ENCODE measurements around the gene TRIM43B.
"Not testable (repeated sequence)": the region's sequence is repeated elsewhere in the genome, so short reads cannot be mapped to it uniquely, and the experiment has no call there.

Gene TRIM43B

GRCh38 chr2:95484654-95485053 is at the start of gene TRIM43B:
TSS of gene TRIM43B (minus strand) at chr2:95484754. CDS start at chr2:95482714, 2,040 bp downstream.
- DNase-seq, result not testable (repeated sequence)

GRCh38 chr2:95531254-95531771 is 46.8 kb upstream of the TRIM43B start:
- no peak for DNase-seq

- no peak for DNase-seq
Observed at GRCh38 chr2:95530734-95531133, 46.2 kb upstream of the TRIM43B start.

GRCh38 chr2:95526360-95527341 is 42.1 kb upstream of the TRIM43B start:
- DNase-seq, result peak; percentile 17

- no peak for DNase-seq
Observed at GRCh38 chr2:95525294-95526035, 40.9 kb upstream of the TRIM43B start.

GRCh38 chr2:95524195-95524594 is 39.6 kb upstream of the TRIM43B start:
- no peak for DNase-seq

GRCh38 chr2:95514718-95515117 is 30.2 kb upstream of the TRIM43B start:
- DNase-seq, result no peak

- DNase-seq, result not testable (repeated sequence)
Observed at GRCh38 chr2:95514226-95514625, 29.7 kb upstream of the TRIM43B start.

GRCh38 chr2:95509408-95509807 is 24.9 kb upstream of the TRIM43B start:
- no peak for DNase-seq

- DNase-seq, result no peak
Observed at GRCh38 chr2:95505222-95505621, 20.7 kb upstream of the TRIM43B start.

GRCh38 chr2:95500854-95501253 is 16.3 kb upstream of the TRIM43B start:
- no peak for DNase-seq

GRCh38 chr2:95492076-95492475 is 7.5 kb upstream of the TRIM43B start:
- DNase-seq, result not testable (repeated sequence)

GRCh38 chr2:95475025-95475424 is 9.5 kb downstream of the TRIM43B start:
- not testable (repeated sequence) for DNase-seq

GRCh38 chr2:95467984-95468383 is 16.6 kb downstream of the TRIM43B start:
- DNase-seq, result not testable (repeated sequence)

- not testable (repeated sequence) for DNase-seq
Observed at GRCh38 chr2:95466572-95466971, 18.0 kb downstream of the TRIM43B start.

GRCh38 chr2:95463292-95463691 is 21.3 kb downstream of the TRIM43B start:
- not testable (repeated sequence) for DNase-seq

- not testable (repeated sequence) for DNase-seq
Observed at GRCh38 chr2:95445317-95445716, 39.2 kb downstream of the TRIM43B start.

- DNase-seq, result not testable (repeated sequence)
Observed at GRCh38 chr2:95442474-95443099, 42.0 kb downstream of the TRIM43B start.

- DNase-seq, result not testable (repeated sequence)
Observed at GRCh38 chr2:95435872-95436209, 48.7 kb downstream of the TRIM43B start.

GRCh38 chr2:95435162-95435871 is 49.2 kb downstream of the TRIM43B start:
- DNase-seq, result not testable (repeated sequence)

GRCh38 chr2:95434507-95435076 is 50.0 kb downstream of the TRIM43B start:
- not testable (repeated sequence) for DNase-seq

GRCh38 chr2:95433973-95434372 is 50.6 kb downstream of the TRIM43B start:
- DNase-seq, result not testable (repeated sequence)
